Fibroblast of skin of left quadriceps (primary cell): ENCODE measurements around the gene ABCC8.

Experiments used
- DNase-seq, 2 experiments: peaks; one replicate each; pipeline ENCODE4 v3.0.0-alpha.2; 2013; ENCODE audit warnings: low read depth in 2 of 2

The ABCC8 gene

DNA sequence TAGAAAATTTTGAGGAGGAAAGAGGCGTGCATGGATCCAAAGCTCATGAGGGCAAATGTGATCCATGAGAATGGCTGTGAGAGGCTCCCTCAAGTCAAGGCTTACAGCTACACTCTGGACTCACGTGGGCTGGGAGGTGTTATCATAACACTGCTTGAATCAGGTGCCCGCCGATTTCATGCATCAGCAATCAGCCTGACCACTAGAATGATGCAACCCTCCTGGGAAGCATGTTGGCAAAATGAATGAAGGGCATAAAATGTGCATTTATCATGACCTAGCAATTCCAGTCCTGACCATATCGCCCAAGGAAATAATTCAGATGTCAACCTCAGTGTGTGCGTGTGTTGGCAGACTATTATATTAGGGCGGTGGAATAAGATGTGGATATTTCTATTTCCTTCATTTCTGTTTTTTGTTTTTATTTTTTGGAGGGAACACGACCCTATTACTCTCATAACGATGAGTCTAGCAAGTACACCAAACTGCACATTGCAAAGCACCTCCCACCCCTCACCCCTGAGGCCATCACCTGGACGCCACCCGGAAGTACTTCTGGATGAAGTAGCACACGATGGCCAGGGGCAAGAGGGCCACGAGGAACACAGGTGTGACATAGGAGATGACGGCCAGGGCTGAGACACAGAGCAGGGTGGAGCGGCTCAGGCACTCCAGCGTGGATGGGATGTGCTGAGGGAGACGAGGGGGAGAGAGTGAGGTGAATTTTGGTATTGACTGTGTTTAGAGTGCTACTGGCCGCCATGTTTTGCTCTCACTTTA lies 72.5 kb downstream of the ABCC8 start:
- DNase-seq: no peak

- no peak for DNase-seq
Measured at GRCh38 chr11:17402486-17402885, 74.2 kb downstream of the ABCC8 start.

GRCh38 chr11:17401841-17402240 lies 74.8 kb downstream of the ABCC8 start:
- no peak for DNase-seq

DNA sequence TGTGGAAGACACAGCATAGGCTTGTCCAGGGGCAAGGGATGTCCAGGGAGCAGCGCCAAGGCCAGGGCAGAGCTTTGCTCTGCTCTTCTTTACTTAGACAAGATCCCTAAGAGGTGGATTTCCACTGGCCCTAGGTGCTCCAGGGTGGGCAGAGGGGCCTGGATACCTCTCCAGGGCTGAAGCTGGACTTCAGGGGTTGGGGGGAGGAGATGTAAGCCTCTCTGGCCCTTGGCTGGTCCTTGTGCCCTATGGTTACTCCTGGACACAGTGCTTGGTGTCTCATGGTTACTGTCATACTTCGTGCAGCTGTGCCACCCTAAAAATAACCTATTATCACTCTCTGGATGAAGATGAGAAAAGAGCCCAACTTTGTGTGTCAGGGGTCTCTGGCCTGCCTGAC lies 75.3 kb downstream of the ABCC8 start:
- no peak for DNase-seq

- DNase-seq: no peak
Measured at GRCh38 chr11:17400048-17400775, 76.4 kb downstream of the ABCC8 start.

DNA sequence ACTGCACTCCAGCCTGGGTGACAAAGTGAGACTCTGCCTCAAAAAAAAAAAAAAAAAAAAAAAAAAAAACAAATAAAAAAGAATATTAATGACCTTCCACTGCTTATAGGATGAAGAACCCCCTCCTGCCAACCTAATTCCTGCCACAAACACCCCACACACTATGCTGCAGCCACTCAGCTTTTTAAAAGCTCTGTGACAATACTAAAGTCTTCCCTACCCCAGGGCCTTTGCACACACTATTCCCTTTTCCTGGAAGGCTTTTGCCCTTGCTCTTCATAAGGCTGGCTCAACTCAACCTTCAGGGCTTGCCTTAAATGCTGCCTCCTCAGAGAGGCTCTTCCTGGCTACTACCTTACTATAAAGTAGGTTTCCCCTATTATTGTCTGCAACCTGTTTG lies 77.4 kb downstream of the ABCC8 start:
- no peak for DNase-seq

GRCh38 chr11:17397311-17398002 lies 79.2 kb downstream of the ABCC8 start:
- no peak for DNase-seq

GRCh38 chr11:17396598-17397310 lies 79.9 kb downstream of the ABCC8 start:
- no peak for DNase-seq

- DNase-seq: no peak
Measured at GRCh38 chr11:17395978-17396377, 80.7 kb downstream of the ABCC8 start.

DNA sequence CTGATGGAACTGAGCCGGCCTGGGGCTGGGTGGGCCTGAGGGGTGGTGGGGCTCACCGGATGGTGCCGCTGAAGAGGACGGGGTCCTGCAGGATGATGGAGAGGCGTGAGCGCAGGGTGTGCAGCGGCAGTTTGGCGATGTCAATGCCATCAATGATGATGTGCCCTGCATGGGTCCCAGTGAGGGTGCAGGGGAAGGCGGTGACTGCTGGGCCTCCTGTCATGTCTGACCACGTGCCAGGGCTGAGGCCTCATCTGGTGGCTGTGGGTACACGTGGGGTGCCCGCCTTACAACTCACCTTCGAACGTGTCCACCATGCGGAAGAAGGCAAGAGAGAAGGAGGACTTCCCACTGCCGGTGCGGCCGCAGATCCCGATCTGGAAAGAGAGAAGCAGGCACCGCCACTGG lies 81.1 kb downstream of the ABCC8 start:
- no peak for DNase-seq

DNA sequence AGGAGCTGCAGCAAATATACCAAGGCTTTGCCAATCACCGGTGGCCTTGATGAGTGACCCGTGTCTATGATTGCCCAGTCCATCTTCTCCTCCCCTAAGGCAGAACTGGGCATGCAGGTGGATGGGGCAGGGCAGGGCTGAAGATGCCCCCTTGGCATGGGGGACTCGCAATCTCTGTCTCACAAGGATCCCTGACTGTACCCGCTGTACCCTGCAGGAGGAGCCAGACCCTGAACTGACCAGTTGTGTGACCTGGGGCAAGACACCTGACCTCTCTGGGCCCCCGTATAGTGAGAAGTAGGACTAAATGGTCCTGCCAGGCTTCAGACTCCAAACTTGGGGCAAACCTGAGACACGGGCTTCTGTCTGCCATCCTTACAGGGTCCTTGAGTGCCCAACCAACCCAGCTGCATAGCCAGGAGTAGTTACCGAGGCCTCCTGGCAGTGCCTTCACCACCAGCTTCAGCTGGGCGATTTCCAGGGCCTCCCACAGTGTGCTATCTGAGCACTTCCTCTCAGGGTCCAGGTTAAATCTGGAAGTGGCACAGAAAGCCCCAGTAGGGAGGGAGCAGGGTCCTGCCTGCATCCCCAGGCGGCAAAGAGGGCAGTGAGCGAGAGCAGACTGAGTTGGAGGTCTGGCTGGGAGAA lies 81.8 kb downstream of the ABCC8 start:
- no peak for DNase-seq

GRCh38 chr11:17393472-17393871 lies 83.2 kb downstream of the ABCC8 start:
- DNase-seq: no peak

GRCh38 chr11:17392872-17393271 lies 83.8 kb downstream of the ABCC8 start:
- DNase-seq: no peak

- DNase-seq: no peak
Measured at GRCh38 chr11:17391493-17392355, 84.9 kb downstream of the ABCC8 start.

DNA sequence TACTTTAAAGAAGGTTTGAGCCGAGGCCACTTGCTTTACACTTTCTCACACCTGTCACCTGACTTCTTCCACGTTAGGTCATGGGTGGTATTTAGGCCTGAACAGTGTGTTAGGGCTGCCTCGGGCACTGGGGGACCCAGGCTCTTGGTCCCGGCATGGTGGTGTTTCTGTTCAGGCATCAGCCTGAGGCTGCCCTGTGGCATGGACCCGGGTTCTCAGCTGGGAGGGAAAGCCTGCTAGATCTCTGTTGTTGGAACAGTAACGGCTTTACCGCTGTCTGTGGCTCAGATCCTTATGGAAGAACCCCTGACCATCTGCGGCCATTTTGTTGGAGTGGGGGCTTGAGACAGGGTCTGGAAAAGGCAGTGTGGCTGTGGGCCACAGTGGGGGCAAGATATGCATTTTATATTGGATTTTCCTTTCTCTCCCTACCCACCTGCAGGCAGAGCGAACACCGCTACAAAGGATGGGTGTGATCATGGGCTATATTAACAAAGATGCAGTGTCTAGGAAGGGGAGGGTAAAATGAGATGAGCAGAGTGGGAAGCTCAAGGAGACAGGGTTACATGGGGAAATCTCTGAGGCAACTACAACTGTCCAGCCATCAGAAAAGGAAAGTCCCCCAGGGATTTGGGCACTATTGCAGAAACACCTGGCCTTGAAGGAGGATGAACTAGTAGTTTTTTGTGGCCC lies 86.5 kb downstream of the ABCC8 start:
- DNase-seq: no peak

DNA sequence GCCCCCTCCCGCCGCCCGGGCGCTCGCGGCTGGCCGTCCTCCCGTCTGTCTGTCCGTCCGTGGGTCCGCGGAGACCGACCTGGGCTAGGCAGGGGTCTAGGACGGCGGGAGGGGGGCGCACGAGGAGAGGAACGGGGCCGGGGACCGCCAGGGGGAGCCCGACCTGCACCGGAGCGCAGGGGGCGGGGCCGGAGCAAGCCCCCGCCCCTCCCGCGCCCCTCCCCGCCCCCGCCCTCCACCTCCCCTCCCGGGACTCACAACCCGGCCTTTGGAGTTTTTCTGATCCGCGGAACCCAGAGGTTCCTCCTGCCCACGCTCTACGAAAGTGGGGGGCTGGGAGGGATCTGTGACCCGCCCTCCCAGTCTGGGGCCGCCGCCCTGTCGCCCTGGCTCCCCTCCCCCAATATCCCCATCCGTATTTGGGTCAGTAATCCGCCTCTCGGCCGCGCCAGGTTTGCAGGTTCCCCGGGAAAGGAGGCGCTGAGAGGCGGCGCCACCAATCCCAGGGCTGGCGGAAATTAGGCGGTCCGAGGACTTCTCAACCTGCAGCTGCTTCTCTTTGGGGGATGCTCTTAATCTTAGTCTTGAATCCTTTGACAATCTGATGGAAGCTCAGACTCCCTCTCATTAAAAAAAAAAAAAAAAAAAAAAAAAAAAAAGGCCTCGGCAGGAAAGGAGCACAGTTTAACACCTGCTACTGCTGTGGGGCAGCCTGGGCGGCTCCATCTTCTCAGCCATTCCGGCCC lies 87.3 kb downstream of the ABCC8 start:
- DNase-seq: no peak

- DNase-seq: no peak
Measured at GRCh38 chr11:17388609-17389210, 87.9 kb downstream of the ABCC8 start, which contains the start of gene KCNJ11. KCNJ11 (minus strand) TSS chr11:17388659; CDS start chr11:17388091, 568 bp downstream.

DNA sequence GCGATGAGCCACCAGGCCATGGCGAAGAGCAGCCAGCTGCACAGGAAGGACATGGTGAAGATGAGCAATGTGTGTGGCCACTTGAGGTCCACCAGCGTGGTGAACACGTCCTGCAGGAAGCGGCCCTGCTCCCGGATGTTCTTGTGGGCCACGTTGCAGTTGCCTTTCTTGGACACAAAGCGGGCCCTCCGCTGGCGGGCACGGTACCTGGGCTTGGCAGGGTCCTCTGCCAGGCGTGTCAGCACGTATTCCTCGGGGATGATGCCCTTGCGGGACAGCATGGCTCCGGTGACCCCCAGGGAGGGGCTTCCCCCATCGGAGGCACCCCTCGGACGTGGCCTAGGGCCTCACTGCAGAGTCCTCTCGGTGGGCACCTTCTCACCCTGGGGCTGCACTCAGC lies 88.8 kb downstream of the ABCC8 start:
- DNase-seq: no peak

GRCh38 chr11:17387254-17387653 lies 89.4 kb downstream of the ABCC8 start:
- no peak for DNase-seq
